Stimulated activated CD8-positive, alpha-beta memory T cell treated with anti-CD3 and anti-CD28 coated beads, Interleukin-2, amount 100 ng/mL, for 48 hours (primary cell): ENCODE measurements around the gene WDR77.

ENCODE experiments used
- DNase-seq, 2 donors: peaks; one replicate each; pipeline ENCODE4 v3.0.0-alpha.2; 2020; ENCODE audit warnings: low read depth in 2 of 2

Gene WDR77

DNA sequence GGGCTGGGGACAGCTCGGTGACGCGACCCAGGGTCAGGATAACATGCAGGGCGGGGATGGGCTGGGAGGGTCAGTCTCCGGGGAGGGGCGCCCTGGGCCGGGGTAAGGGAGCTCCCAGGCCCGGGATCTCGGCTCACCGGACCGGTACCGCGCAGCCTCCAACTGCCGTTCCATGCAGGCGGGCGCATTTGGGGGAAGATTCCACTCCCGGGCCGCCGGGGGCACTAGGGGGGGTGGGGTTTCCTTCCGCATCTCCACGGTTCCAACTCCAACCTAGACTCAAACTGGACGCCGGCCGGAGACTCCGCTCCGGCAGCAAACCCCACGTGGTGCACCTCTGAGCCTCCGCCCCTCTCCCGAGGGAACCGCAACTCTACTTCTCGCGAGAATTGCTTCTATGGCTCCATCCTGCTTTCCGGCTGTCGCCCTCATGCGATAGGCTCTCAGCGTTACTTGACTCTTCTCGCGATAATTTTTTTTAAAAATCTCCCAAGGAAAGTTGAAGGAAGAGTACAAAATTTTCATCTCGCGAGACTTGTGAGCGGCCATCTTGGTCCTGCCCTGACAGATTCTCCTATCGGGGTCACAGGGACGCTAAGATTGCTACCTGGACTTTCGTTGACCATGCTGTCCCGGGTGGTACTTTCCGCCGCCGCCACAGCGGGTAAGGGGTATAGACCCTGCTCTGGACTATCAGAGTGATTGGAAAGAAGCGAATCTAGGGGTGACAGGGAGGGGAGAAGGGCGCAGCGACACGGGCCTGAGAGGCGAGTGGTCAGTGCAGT is at the start of gene WDR77, which contains the start of gene ATP5PB:
Gene WDR77 (minus strand): TSS at position 339 of the 785 bp plus-strand sequence. CDS start 87 bp downstream, at position 252.
Gene ATP5PB (plus strand): TSS at position 547 of the 785 bp plus-strand sequence. CDS start 78 bp downstream, at position 625.
- peak; percentile 80 to 83 for DNase-seq

- DNase-seq: no peak
Measured at GRCh38 chr1:111497592-111497991, 48.5 kb upstream of the WDR77 start.

DNA sequence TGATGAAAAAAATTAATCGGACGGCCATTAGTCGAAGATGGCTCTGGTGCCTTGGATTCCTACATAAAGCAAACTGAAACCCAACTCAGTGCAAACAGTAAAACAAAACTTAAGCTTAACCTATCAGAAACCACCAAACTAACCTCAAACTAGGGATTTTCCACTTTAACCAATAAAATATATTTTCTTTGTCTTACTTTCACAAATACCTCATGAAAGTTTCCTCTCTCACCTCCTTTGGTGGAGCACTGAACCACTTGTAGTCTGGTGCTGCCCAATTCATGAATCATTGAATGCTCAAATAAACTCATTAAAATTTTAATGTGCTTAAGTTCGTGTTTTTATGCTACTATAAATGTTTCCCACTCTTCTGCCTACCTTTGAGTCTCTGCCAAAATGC is 47.3 kb upstream of the WDR77 start:
- DNase-seq: no peak

DNA sequence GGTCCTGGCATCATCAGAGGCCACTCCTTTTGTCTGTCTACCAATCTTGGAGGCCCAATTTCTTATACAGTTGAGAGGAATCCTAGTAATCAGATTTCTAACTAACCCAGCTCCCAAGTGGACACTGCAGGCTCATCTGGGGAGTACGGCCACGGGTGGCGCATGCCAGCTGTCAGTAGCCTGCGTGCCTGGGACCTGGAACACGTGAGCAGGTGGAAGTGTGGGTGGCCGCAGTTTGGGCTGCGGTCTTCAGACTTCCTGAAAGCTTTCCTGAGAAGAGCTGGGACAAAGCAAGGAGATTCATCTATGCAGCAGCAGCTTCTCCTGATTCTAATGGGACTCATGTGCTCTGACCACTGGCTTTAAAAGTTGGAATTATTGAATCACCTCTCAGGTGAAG is 42.0 kb upstream of the WDR77 start:
- DNase-seq: no peak

DNA sequence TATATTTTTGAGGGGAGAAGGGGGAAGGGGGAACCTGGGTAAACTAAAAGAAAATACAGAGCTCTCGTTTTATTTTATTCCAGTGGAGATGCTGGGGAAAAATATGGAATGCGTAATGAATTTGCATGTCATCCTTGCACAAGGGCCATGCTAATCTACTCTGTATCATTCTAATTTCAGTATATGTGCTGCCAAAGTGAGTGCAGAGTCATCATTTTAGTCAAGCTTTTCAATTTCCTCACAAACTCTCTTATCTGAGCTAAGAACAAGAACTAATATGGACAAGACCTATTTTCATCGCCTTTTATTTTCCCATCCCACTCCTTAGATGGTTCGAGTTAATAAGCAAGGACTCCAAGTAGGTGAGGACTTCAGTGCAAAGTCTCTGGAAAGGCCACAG is 41.2 kb upstream of the WDR77 start:
- no peak for DNase-seq

- DNase-seq: no peak
Measured at GRCh38 chr1:111489604-111490003, 40.5 kb upstream of the WDR77 start.

- no peak for DNase-seq
Measured at GRCh38 chr1:111488669-111489068, 39.6 kb upstream of the WDR77 start.

GRCh38 chr1:111487133-111487532 is 38.1 kb upstream of the WDR77 start:
- no peak for DNase-seq

GRCh38 chr1:111486431-111486830 is 37.4 kb upstream of the WDR77 start:
- no peak for DNase-seq

- DNase-seq: no peak
Measured at GRCh38 chr1:111484391-111485026, 35.5 kb upstream of the WDR77 start.

DNA sequence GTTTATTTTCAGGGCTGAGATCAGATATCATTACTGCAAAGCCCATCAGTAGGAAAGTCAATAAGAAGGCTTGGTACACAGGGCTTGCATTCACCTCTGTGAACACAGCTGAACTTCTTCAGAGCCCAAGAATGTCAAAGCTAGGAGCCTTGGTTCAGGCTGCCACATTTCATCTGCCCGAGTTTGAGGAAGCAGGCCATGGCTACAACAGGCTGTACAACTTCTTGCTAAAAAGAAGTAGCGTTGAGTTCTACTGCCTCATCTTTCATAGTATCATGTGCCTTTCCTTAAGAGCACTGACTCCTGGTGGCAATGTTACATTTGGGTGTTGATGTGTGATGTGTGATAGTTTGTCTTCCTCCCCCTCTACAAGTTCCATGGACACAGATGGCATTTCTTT is 34.8 kb upstream of the WDR77 start:
- DNase-seq: no peak

- DNase-seq: no peak
Measured at GRCh38 chr1:111483166-111483565, 34.1 kb upstream of the WDR77 start.

DNA sequence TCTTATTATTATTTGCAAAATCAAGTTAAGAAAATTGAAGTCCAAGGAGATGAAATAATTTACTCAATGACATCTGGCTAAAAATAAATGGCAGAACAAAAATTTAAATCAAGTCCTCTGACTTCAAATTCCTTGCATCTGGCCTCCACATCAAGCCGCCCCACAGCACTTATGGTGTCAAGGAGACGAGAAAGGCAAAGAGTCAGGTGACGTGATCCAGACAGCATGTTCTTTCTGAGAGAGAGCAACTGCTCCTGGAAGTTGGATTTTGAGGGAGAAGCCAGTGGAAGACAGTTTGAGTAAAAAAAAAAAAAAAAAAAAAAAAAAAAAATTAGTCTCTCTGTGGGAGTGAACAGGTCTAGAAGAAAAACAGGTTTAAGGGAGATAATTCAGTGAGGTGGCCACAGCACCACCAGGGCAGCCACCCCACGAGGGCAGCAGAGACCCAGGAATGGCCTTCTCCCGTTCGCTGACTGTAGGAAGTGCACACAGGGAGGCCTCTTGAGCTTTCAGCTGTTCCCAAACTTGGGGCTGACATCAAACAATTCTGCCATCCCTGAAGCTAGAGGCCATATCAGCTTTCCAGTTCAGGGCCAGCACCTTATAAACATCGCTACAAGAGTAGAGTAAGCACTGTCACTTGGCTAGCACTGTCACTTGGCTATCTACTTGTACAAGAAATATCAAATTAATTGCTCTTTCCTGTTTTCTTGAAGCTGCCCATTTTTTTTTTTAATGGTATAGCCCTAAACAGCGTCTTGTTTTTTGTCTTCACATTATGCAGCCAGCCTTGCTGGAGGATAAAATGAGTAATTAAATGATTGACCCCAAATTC is 32.5 kb upstream of the WDR77 start:
- DNase-seq: peak; percentile 32 to 49

- DNase-seq: no peak
Measured at GRCh38 chr1:111480674-111481073, 31.6 kb upstream of the WDR77 start.

DNA sequence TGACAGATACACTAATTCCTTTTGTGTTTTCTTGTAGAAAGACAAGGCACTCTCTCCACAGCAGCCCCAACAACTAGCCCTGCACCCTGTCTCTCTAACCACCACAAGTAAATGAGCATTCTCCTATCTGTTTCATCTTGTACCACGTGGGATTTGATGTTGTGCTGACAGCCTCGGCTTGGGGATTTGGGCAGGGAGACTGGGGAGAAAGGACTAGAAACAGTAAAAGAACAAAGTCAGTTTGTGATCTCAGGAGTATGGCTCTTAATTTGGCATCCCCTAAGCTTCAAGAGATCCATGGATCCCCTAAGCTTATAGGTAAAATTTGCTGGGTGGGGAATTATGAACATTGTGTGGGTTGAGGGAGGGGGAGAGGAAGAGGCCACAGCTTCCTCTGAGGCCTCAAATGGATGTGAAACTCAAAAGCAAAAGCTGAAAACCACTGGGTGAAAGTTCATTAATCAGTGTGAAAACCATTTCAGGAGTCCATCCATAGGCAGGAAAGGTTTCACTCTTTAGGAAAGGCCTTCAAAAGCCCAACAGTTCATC is 27.8 kb upstream of the WDR77 start:
- peak; percentile 10 to 14 for DNase-seq

DNA sequence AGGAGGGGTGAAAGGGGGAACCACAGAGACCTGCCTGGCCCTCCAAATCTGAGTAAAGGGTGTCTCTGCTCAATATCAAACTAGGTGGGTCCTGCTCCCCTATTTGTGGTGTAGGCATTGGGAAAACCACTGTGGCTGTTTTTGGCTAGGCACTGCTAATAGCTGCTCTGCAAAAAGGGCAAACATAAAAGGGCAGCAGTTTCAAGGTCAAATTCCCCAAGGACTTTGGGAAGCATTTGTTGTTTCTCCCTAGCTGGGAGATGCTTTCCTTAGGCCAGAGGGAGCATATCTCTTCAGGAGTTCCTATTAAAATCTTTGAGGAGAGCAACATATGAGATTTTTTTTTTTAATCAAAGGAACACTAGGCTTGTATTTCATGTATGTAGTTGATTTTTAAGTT is 27.2 kb upstream of the WDR77 start:
- DNase-seq: no peak

- peak; percentile 13 to 18 for DNase-seq
Measured at GRCh38 chr1:111475701-111476100, 26.6 kb upstream of the WDR77 start.

GRCh38 chr1:111474521-111474920 is 25.5 kb upstream of the WDR77 start:
- DNase-seq: no peak

- DNase-seq: no peak
Measured at GRCh38 chr1:111474106-111474505, 25.1 kb upstream of the WDR77 start.

GRCh38 chr1:111471538-111471937 is 22.5 kb upstream of the WDR77 start:
- no peak for DNase-seq

DNA sequence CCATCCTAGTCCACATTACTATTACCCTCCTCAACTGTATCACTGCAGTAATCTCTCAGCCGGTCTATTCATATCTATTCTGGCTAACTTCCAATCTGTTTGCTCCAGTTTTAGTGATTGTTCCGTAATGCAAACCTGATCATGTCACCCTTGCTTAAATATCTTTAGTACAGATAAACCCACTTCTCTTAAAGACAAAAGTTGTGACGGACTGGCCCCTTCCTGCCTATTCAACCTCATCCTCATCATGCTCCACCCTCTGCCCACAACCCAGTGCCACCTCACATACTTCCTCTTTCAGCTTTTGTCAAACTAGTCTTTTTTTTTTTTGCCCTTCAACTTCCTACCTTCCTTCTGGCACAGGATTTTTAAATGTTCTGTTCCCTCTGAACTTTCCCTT is 22.0 kb upstream of the WDR77 start:
- DNase-seq: peak; percentile 17 to 38

DNA sequence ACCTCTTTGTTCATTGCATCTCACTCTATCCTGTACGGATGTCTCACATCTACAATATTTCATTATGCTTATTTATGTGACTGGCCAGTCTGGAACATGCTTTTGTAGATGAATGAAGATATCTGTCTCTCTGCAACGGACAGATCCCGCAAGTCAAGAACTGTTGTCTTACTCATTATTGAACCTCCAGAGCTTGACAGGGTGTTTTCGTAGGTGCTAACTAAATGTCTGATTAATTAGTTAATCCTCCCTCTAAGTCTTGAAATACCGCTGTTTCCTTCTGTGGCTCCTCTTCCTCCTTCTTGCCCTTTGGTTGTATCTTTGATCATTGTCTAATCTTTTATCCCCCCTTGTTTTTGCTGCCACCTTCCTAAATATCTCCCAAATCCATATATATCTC is 21.5 kb upstream of the WDR77 start:
- no peak for DNase-seq
